GM12878 (cell line): ENCODE results near the gene MAPKAPK2. TPM values are rescaled to one million over a fixed set of nuclear protein-coding genes. Genes with fewer than 3 reads are reported as not detected.

ENCODE experiments used
- CHD2 ChIP-seq: IDR thresholded peaks from 2 replicates; pipeline ENCODE4 v1.6.1; 2011; ENCODE audit warnings: low read depth, low read length, improper control_type of control experiment, borderline replicate concordance
- E4F1 ChIP-seq: fragments of 450-650 bp; IDR thresholded peaks from 2 replicates; pipeline ENCODE4 v1.6.1; 2018; ENCODE audit warnings: borderline replicate concordance, mild to moderate bottlenecking; ENCODE audit not compliant: partially characterized antibody
- ETV6 ChIP-seq, 2 experiments: fragments of 450-650 bp in 1 of 2; IDR thresholded peaks in 1 of 2; conservative IDR thresholded peaks in 1 of 2; 2 replicates each; pipeline ENCODE4 v1.6.1; 2014; ENCODE audit warnings: antibody characterized with exemption in 1 of 2, borderline replicate concordance in 1 of 2, low read depth in 1 of 2, mild to moderate bottlenecking in 1 of 2, moderate library complexity in 1 of 2
- GATAD2B ChIP-seq: fragments of 450-650 bp; conservative IDR thresholded peaks from 2 replicates; pipeline ENCODE4 v1.6.1; 2017; ENCODE audit warnings: low read depth, mild to moderate bottlenecking, moderate library complexity
- JUNB ChIP-seq: IDR thresholded peaks from 2 replicates; pipeline ENCODE4 v1.6.1; 2016; ENCODE audit warnings: antibody characterized with exemption, mild to moderate bottlenecking
- KDM1A ChIP-seq: fragments of 200-600 bp; sonication (generic); IDR thresholded peaks from 2 replicates; pipeline ENCODE4 v1.6.1; 2016; ENCODE audit warnings: borderline replicate concordance
- MYB ChIP-seq: fragments of 150-350 bp; IDR thresholded peaks from 2 replicates; pipeline ENCODE4 v1.6.1; 2014; ENCODE audit warnings: mild to moderate bottlenecking, low read depth, low read length, borderline replicate concordance
- MYC ChIP-seq: IDR thresholded peaks from 2 replicates; pipeline ENCODE4 v1.6.1; 2011; ENCODE audit warnings: mild to moderate bottlenecking, low read length, moderate library complexity, inconsistent platforms; ENCODE audit not compliant: insufficient read depth, insufficient replicate concordance, insufficient read length, severe bottlenecking
- NBN ChIP-seq: fragments of 450-650 bp; IDR thresholded peaks from 2 replicates; pipeline ENCODE4 v1.6.1; 2016
- NFIC ChIP-seq: IDR thresholded peaks from 2 replicates; pipeline ENCODE4 v1.6.1; 2012; ENCODE audit warnings: low read depth, mild to moderate bottlenecking, inconsistent platforms, low read length, moderate library complexity
- POLR2AphosphoS2 ChIP-seq: IDR thresholded peaks from 2 replicates; pipeline ENCODE4 v1.6.1; 2011; ENCODE audit warnings: low read depth, mild to moderate bottlenecking, low read length, improper control_type of control experiment, moderate library complexity
- RFX5 ChIP-seq: IDR thresholded peaks from 2 replicates; pipeline ENCODE4 v1.6.1; 2011; ENCODE audit warnings: low read depth, low read length, improper control_type of control experiment
- SKIL ChIP-seq: fragments of 450-650 bp; IDR thresholded peaks from 2 replicates; pipeline ENCODE4 v1.6.1; 2017; ENCODE audit warnings: mild to moderate bottlenecking, low read depth, inconsistent platforms; ENCODE audit not compliant: poor library complexity, severe bottlenecking
- SMARCA5 ChIP-seq: fragments of 450-650 bp; IDR thresholded peaks from 2 replicates; pipeline ENCODE4 v1.6.1; 2017; ENCODE audit warnings: mild to moderate bottlenecking
- SMC3 ChIP-seq: IDR thresholded peaks from 2 replicates; pipeline ENCODE4 v1.6.1; 2011; ENCODE audit warnings: low read length, improper control_type of control experiment, borderline replicate concordance
- TBL1XR1 ChIP-seq: IDR thresholded peaks from 2 replicates; pipeline ENCODE4 v1.6.1; 2012; ENCODE audit warnings: low read depth, low read length, improper control_type of control experiment
- TCF12 ChIP-seq: IDR thresholded peaks from 2 replicates; pipeline ENCODE4 v1.6.1; 2011; ENCODE audit warnings: low read depth, mild to moderate bottlenecking, low read length
- TCF3 ChIP-seq: IDR thresholded peaks from 2 replicates; pipeline ENCODE4 v1.6.1; 2012; ENCODE audit warnings: low read depth, mild to moderate bottlenecking, low read length, borderline replicate concordance; ENCODE audit not compliant: insufficient read depth
- WRNIP1 ChIP-seq: IDR thresholded peaks from 2 replicates; pipeline ENCODE4 v1.6.1; 2011; ENCODE audit warnings: low read depth, low read length, improper control_type of control experiment, borderline replicate concordance
- ZNF274 ChIP-seq: IDR thresholded peaks from one replicate; pipeline ENCODE4 v1.8.0; 2011; ENCODE audit not compliant: insufficient read length, insufficient read depth
- polyA plus RNA-seq, 11 experiments: library from polyadenylated mRNA; depleted of rRNA in 4 of 11; unstranded in 6 of 11; stranded (reverse) in 5 of 11; fragments of >200 nt; fragmentation: Nextera tagmentation in 4 of 11; fragmentation: Illumina TruSeq in 1 of 11; extraction: Ambion mirVana in 4 of 11; extraction: Trizol in 1 of 11; gene quantifications; 1 replicate in 1 of 11; 2 replicates in 10 of 11; pipeline versions ENCODE4 v1.2.1 to v1.2.3, GENCODE V29; 2011 to 2016; ENCODE audit warnings: inconsistent platforms in 2 of 11, missing spikeins in 2 of 11, low read depth in 1 of 11
- total RNA-seq, 4 experiments: library from RNA; depleted of rRNA in 3 of 4; stranded (reverse); fragments of >200 nt in 3 of 4; fragmentation: Illumina TruSeq in 1 of 4; extraction: Trizol in 1 of 4; gene quantifications; 2 replicates each; pipeline versions ENCODE4 v1.2.1 to v1.2.3, GENCODE V29; 2013 to 2021
- TF ChIP-seq, protein P1 (sequence below): fragments of 450-650 bp; IDR thresholded peaks from 2 replicates; pipeline ENCODE4 v1.6.1; 2017; ENCODE audit warnings: low read depth, mild to moderate bottlenecking, moderate library complexity
- TF ChIP-seq, protein P2 (sequence below): fragments of 450-650 bp; IDR thresholded peaks from 2 replicates; pipeline ENCODE4 v1.6.1; 2017; ENCODE audit warnings: antibody characterized with exemption, mild to moderate bottlenecking, moderate library complexity

MAPKAPK2 gene
- total and polyA plus RNA-seq, 10 of the 15 experiments (the other 5 are each of a cell fraction or from before 2014, with no cell fraction given), result 0.72 to 92.2 (median 49.3) TPM

GRCh38 chr1:206679738-206680211, 4.9 kb upstream of the MAPKAPK2 start (continued):
- no peak for TF ChIP-seq E4F1
- peak; percentile 99 for TF ChIP-seq GATAD2B
- TF ChIP-seq MYB, result no peak
- no peak for TF ChIP-seq ZNF274
- peak; percentile 97 for TF ChIP-seq TCF3
- no peak for TF ChIP-seq MYC
- peak; percentile 66 for TF ChIP-seq JUNB
- peak; percentile 97 for TF ChIP-seq NBN
- TF ChIP-seq TCF12, result peak; percentile 98
- TF ChIP-seq TBL1XR1, result peak; percentile 83; the same call in 1 of the 2 replicates
- TF ChIP-seq, protein P1, sequence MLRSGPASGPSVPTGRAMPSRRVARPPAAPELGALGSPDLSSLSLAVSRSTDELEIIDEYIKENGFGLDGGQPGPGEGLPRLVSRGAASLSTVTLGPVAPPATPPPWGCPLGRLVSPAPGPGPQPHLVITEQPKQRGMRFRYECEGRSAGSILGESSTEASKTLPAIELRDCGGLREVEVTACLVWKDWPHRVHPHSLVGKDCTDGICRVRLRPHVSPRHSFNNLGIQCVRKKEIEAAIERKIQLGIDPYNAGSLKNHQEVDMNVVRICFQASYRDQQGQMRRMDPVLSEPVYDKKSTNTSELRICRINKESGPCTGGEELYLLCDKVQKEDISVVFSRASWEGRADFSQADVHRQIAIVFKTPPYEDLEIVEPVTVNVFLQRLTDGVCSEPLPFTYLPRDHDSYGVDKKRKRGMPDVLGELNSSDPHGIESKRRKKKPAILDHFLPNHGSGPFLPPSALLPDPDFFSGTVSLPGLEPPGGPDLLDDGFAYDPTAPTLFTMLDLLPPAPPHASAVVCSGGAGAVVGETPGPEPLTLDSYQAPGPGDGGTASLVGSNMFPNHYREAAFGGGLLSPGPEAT, result peak; percentile 95
- peak; percentile 93 for TF ChIP-seq NFIC
- peak; percentile 94 for TF ChIP-seq SKIL
- TF ChIP-seq RFX5, result no peak
- no peak for TF ChIP-seq SMARCA5
- TF ChIP-seq WRNIP1, result no peak
- no peak for TF ChIP-seq POLR2AphosphoS2
- TF ChIP-seq, protein P2, sequence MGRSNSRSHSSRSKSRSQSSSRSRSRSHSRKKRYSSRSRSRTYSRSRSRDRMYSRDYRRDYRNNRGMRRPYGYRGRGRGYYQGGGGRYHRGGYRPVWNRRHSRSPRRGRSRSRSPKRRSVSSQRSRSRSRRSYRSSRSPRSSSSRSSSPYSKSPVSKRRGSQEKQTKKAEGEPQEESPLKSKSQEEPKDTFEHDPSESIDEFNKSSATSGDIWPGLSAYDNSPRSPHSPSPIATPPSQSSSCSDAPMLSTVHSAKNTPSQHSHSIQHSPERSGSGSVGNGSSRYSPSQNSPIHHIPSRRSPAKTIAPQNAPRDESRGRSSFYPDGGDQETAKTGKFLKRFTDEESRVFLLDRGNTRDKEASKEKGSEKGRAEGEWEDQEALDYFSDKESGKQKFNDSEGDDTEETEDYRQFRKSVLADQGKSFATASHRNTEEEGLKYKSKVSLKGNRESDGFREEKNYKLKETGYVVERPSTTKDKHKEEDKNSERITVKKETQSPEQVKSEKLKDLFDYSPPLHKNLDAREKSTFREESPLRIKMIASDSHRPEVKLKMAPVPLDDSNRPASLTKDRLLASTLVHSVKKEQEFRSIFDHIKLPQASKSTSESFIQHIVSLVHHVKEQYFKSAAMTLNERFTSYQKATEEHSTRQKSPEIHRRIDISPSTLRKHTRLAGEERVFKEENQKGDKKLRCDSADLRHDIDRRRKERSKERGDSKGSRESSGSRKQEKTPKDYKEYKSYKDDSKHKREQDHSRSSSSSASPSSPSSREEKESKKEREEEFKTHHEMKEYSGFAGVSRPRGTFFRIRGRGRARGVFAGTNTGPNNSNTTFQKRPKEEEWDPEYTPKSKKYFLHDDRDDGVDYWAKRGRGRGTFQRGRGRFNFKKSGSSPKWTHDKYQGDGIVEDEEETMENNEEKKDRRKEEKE, result no peak
- peak in 1 of 2 experiments; percentile 91; a peak in 2 of 4 replicates for TF ChIP-seq ETV6 (conservative IDR thresholded peaks at IDR 0.05 in 1 of 2, IDR thresholded peaks at IDR 0.05 in 1 of 2; ENCODE audit: borderline replicate concordance in 1 of 2, low read depth in 1 of 2)
- peak; percentile 71; the same call in 1 of the 2 replicates for TF ChIP-seq CHD2
- TF ChIP-seq KDM1A, result no peak
- TF ChIP-seq SMC3, result no peak
